Measurements from ENCODE around the gene C1orf198. TPM values are rescaled to one million over a fixed set of nuclear protein-coding genes. Genes with fewer than 3 reads are reported as not detected.

The C1orf198 gene
- total and polyA plus RNA-seq, 4 experiments from 2014 or later, result 4.2 to 5.0 (median 4.6) TPM

GRCh38 chr1:230793463-230793745 lies 74.9 kb downstream of the C1orf198 start:
- H3K4me1 ChIP-seq (ENCODE audit: insufficient read depth, low read length), result no peaks in the 10 kb centered on the region
- POLR2A ChIA-PET (ENCODE audit: partially characterized antibody), result no interaction called here
- H3K4me3 ChIP-seq (ENCODE audit: low read length in 2 of 2), result no peak overlapping the region
- Mint-ChIP-seq H3K27ac (peak overlapping the region in 1 of 7 donors; percentile 68), H3K4me3 (no peak overlapping the region), H3K36me3 (no peaks in the 10 kb centered on the region), H3K9me3 (no peaks in the 10 kb centered on the region), H3K27me3 (peaks cover 12 to 15% of the 10 kb centered on the region in 2 donors), H3K4me1 (no peaks in the 10 kb centered on the region)
- H3K9me3 ChIP-seq (ENCODE audit: control insufficient read depth in 1 of 2, low read length in 2 of 2), result no peaks in the 10 kb centered on the region
- H3K27ac ChIP-seq (ENCODE audit: low read depth, low read length), result no peak overlapping the region
- DNase-seq, result no peak
- no peaks in the 10 kb centered on the region for H3K36me3 ChIP-seq (ENCODE audit: insufficient read depth, low read length)
- no peaks in the 10 kb centered on the region for H3K27me3 ChIP-seq (ENCODE audit: insufficient read depth, low read length)
- intact Hi-C loops (cut with micrococcal nuclease), result no loop called here
- CTCF ChIA-PET (ENCODE audit: partially characterized antibody), result no interaction called here

- H3K4me1 Mint-ChIP-seq, result no peaks in the 10 kb centered on the region
- Histone ChIP-seq H3K27me3 (ENCODE audit: insufficient read depth, low read length) (no peaks in the 10 kb centered on the region), H3K4me1 (ENCODE audit: insufficient read depth, low read length) (no peaks in the 10 kb centered on the region), H3K4me3 (ENCODE audit: low read length in 2 of 2) (no peak overlapping the region), H3K27ac (ENCODE audit: low read depth, low read length) (no peak overlapping the region), H3K9me3 (ENCODE audit: control insufficient read depth in 1 of 2, low read length in 2 of 2) (no peaks in the 10 kb centered on the region), H3K36me3 (ENCODE audit: insufficient read depth, low read length) (no peaks in the 10 kb centered on the region)
- no peaks in the 10 kb centered on the region for H3K36me3 Mint-ChIP-seq
- ChIA-PET CTCF (ENCODE audit: partially characterized antibody) (no interaction called here), POLR2A (ENCODE audit: partially characterized antibody) (no interaction called here)
- H3K27ac Mint-ChIP-seq, result no peak overlapping the region
- no peaks in the 10 kb centered on the region for H3K9me3 Mint-ChIP-seq
- no peak for DNase-seq
- H3K4me3 Mint-ChIP-seq, result no peak overlapping the region
- H3K27me3 Mint-ChIP-seq, result peaks cover 12 to 16% of the 10 kb centered on the region in 2 donors
- intact Hi-C loops (cut with micrococcal nuclease), result no loop called here
These were observed 75.4 kb downstream of the C1orf198 start for GRCh38 chr1:230792691-230793462.

- Mint-ChIP-seq H3K4me1 (no peaks in the 10 kb centered on the region), H3K36me3 (no peaks in the 10 kb centered on the region), H3K27ac (no peak overlapping the region), H3K4me3 (no peak overlapping the region), H3K27me3 (peaks cover 12% of the 10 kb centered on the region in 2 donors), H3K9me3 (no peaks in the 10 kb centered on the region)
- Histone ChIP-seq H3K27ac (ENCODE audit: low read depth, low read length) (no peak overlapping the region), H3K4me1 (ENCODE audit: insufficient read depth, low read length) (no peaks in the 10 kb centered on the region), H3K36me3 (ENCODE audit: insufficient read depth, low read length) (no peaks in the 10 kb centered on the region), H3K4me3 (ENCODE audit: low read length in 2 of 2) (no peak overlapping the region), H3K9me3 (ENCODE audit: control insufficient read depth in 1 of 2, low read length in 2 of 2) (no peaks in the 10 kb centered on the region), H3K27me3 (ENCODE audit: insufficient read depth, low read length) (no peaks in the 10 kb centered on the region)
- POLR2A ChIA-PET (ENCODE audit: partially characterized antibody), result no interaction called here
- CTCF ChIA-PET (ENCODE audit: partially characterized antibody), result no interaction called here
- no peak for DNase-seq
- intact Hi-C loops (cut with micrococcal nuclease), result no loop called here
These were observed 76.2 kb downstream of the C1orf198 start for GRCh38 chr1:230791986-230792564.

- Mint-ChIP-seq H3K27me3 (peaks cover 8 to 9% of the 10 kb centered on the region in 2 donors), H3K4me1 (no peaks in the 10 kb centered on the region), H3K4me3 (no peak overlapping the region), H3K9me3 (no peaks in the 10 kb centered on the region), H3K27ac (no peak overlapping the region), H3K36me3 (no peaks in the 10 kb centered on the region)
- ChIA-PET CTCF (ENCODE audit: partially characterized antibody) (interaction anchor here (0.8 kb wide), 1 partner anchor 11 kb away, joined by 3 read pairs; no protein-coding TSS in a partner anchor), POLR2A (ENCODE audit: partially characterized antibody) (no interaction called here)
- Histone ChIP-seq H3K4me1 (ENCODE audit: insufficient read depth, low read length) (no peaks in the 10 kb centered on the region), H3K9me3 (ENCODE audit: control insufficient read depth in 1 of 2, low read length in 2 of 2) (no peaks in the 10 kb centered on the region), H3K4me3 (ENCODE audit: low read length in 2 of 2) (no peak overlapping the region), H3K27me3 (ENCODE audit: insufficient read depth, low read length) (no peaks in the 10 kb centered on the region), H3K27ac (ENCODE audit: low read depth, low read length) (no peak overlapping the region), H3K36me3 (ENCODE audit: insufficient read depth, low read length) (no peaks in the 10 kb centered on the region)
- intact Hi-C loops (cut with micrococcal nuclease), result no loop called here
- DNase-seq, result no peak
These were observed 78.3 kb downstream of the C1orf198 start for GRCh38 chr1:230790026-230790425.

GRCh38 chr1:230788561-230789275 lies 79.6 kb downstream of the C1orf198 start:
- H3K4me1 Mint-ChIP-seq, result no peaks in the 10 kb centered on the region
- H3K4me3 Mint-ChIP-seq, result no peak overlapping the region
- POLR2A ChIA-PET (ENCODE audit: partially characterized antibody), result no interaction called here
- peaks cover 8 to 9% of the 10 kb centered on the region in 2 donors for H3K27me3 Mint-ChIP-seq
- no peak overlapping the region for H3K27ac Mint-ChIP-seq
- H3K4me3 ChIP-seq (ENCODE audit: low read length in 2 of 2), result no peak overlapping the region
- intact Hi-C loops (cut with micrococcal nuclease), result no loop called here
- CTCF ChIA-PET (ENCODE audit: partially characterized antibody), result no interaction called here
- H3K36me3 Mint-ChIP-seq, result no peaks in the 10 kb centered on the region
- H3K27ac ChIP-seq (ENCODE audit: low read depth, low read length), result no peak overlapping the region
- H3K9me3 Mint-ChIP-seq, result no peaks in the 10 kb centered on the region
- no peaks in the 10 kb centered on the region for H3K36me3 ChIP-seq (ENCODE audit: insufficient read depth, low read length)
- no peaks in the 10 kb centered on the region for H3K9me3 ChIP-seq (ENCODE audit: control insufficient read depth in 1 of 2, low read length in 2 of 2)
- H3K27me3 ChIP-seq (ENCODE audit: insufficient read depth, low read length), result no peaks in the 10 kb centered on the region
- H3K4me1 ChIP-seq (ENCODE audit: insufficient read depth, low read length), result no peaks in the 10 kb centered on the region
- DNase-seq, result no peak

GRCh38 chr1:230787471-230787870 lies 80.8 kb downstream of the C1orf198 start:
- intact Hi-C loops (cut with micrococcal nuclease), result no loop called here
- no peaks in the 10 kb centered on the region for H3K36me3 Mint-ChIP-seq

More at GRCh38 chr1:230787471-230787870, 80.8 kb downstream of the C1orf198 start:
- DNase-seq, result no peak
- Histone ChIP-seq H3K4me3 (ENCODE audit: low read length in 2 of 2) (no peak overlapping the region), H3K4me1 (ENCODE audit: insufficient read depth, low read length) (no peaks in the 10 kb centered on the region), H3K27me3 (ENCODE audit: insufficient read depth, low read length) (no peaks in the 10 kb centered on the region), H3K9me3 (ENCODE audit: control insufficient read depth in 1 of 2, low read length in 2 of 2) (no peaks in the 10 kb centered on the region), H3K36me3 (ENCODE audit: insufficient read depth, low read length) (no peaks in the 10 kb centered on the region), H3K27ac (ENCODE audit: low read depth, low read length) (no peak overlapping the region)
- Mint-ChIP-seq H3K27ac (no peak overlapping the region), H3K4me3 (no peak overlapping the region), H3K9me3 (no peaks in the 10 kb centered on the region), H3K4me1 (no peaks in the 10 kb centered on the region), H3K27me3 (peaks cover 6 to 9% of the 10 kb centered on the region in 2 donors)
- POLR2A ChIA-PET (ENCODE audit: partially characterized antibody), result no interaction called here
- CTCF ChIA-PET (ENCODE audit: partially characterized antibody), result no interaction called here

Measured in CD4-positive, alpha-beta memory T cell (primary cell).